GM12874 (cell line): Measurements from ENCODE around the gene GALNT2.

Experiments used
- CTCF ChIP-seq: IDR thresholded peaks from 2 replicates; pipeline ENCODE4 v1.5.1; 2011; ENCODE audit warnings: low read depth, mild to moderate bottlenecking, control low read depth, low read length, moderate library complexity; ENCODE audit not compliant: insufficient read depth

The GALNT2 gene

GRCh38 chr1:230073371-230074035 lies 6.5 kb downstream of the GALNT2 start:
- TF ChIP-seq CTCF: no peak

GRCh38 chr1:230074270-230074669 lies 7.2 kb downstream of the GALNT2 start:
- no peak for TF ChIP-seq CTCF

GRCh38 chr1:230074762-230075161 lies 7.7 kb downstream of the GALNT2 start:
- no peak for TF ChIP-seq CTCF

GRCh38 chr1:230076121-230076520 lies 9.1 kb downstream of the GALNT2 start:
- no peak for TF ChIP-seq CTCF

GRCh38 chr1:230077011-230077410 lies 10.0 kb downstream of the GALNT2 start:
- no peak for TF ChIP-seq CTCF

GRCh38 chr1:230077436-230078213 lies 10.6 kb downstream of the GALNT2 start:
- TF ChIP-seq CTCF: no peak

- TF ChIP-seq CTCF: no peak
Observed at GRCh38 chr1:230079199-230080024, 12.4 kb downstream of the GALNT2 start.
